ENCODE measurements around the gene VSX2. TPM values are rescaled to one million over a fixed set of nuclear protein-coding genes. Genes with fewer than 3 reads are reported as not detected.

The VSX2 gene
- not detected for total RNA-seq
- long read RNA-seq, donor 1 = 0 reads
- long read RNA-seq, donor 2 = 0 reads

GRCh38 chr14:74238974-74239847, at the start of gene VSX2:
Gene VSX2 (plus strand): TSS chr14:74239449. CDS start chr14:74239562, 113 bp downstream.
- H3K36me3 ChIP-seq (ENCODE audit: low read depth) = no peaks in the 10 kb centered on the region
- ATAC-seq (no peak), DNase-seq (no peak)
- no peak for TF ChIP-seq CTCF (IDR thresholded peaks at IDR 0.05)
- H3K4me1 ChIP-seq (ENCODE audit: low read depth) = peaks cover 19% of the 10 kb centered on the region
- no peaks in the 10 kb centered on the region for H3K9me3 ChIP-seq
- no peak within 1 kb of the TSS for H3K4me3 ChIP-seq
- intact Hi-C loops (cut with DNase I, micrococcal nuclease) = no loop called here

- intact Hi-C loops (cut with DNase I, micrococcal nuclease) = no loop called here
- Histone ChIP-seq H3K4me3 (no peak overlapping the region), H3K4me1 (ENCODE audit: low read depth) (no peaks in the 10 kb centered on the region), H3K36me3 (ENCODE audit: low read depth) (no peaks in the 10 kb centered on the region), H3K9me3 (no peaks in the 10 kb centered on the region)
- no peak for DNase-seq
- TF ChIP-seq CTCF (IDR thresholded peaks at IDR 0.05) = no peak
- no peak for ATAC-seq
Observed at GRCh38 chr14:74190927-74191575, 48.2 kb upstream of the VSX2 start.

GRCh38 chr14:74194506-74195274, 44.6 kb upstream of the VSX2 start:
- DNase-seq (no peak), ATAC-seq (no peak)
- intact Hi-C loops (cut with DNase I, micrococcal nuclease) = no loop called here

GRCh38 chr14:74195623-74196022, 43.6 kb upstream of the VSX2 start:
- DNase-seq = no peak
- Histone ChIP-seq H3K4me3 (no peak overlapping the region), H3K4me1 (ENCODE audit: low read depth) (no peaks in the 10 kb centered on the region), H3K36me3 (ENCODE audit: low read depth) (no peaks in the 10 kb centered on the region), H3K9me3 (no peaks in the 10 kb centered on the region)
- intact Hi-C loops (cut with DNase I, micrococcal nuclease) = no loop called here
- no peak for ATAC-seq
- TF ChIP-seq CTCF (IDR thresholded peaks at IDR 0.05) = no peak

More at GRCh38 chr14:74194506-74195274, 44.6 kb upstream of the VSX2 start:
- no peak for TF ChIP-seq CTCF (IDR thresholded peaks at IDR 0.05)
- H3K9me3 ChIP-seq = no peaks in the 10 kb centered on the region
- H3K36me3 ChIP-seq (ENCODE audit: low read depth) = no peaks in the 10 kb centered on the region
- no peaks in the 10 kb centered on the region for H3K4me1 ChIP-seq (ENCODE audit: low read depth)
- H3K4me3 ChIP-seq = no peak overlapping the region

GRCh38 chr14:74198441-74199234, 40.6 kb upstream of the VSX2 start:
- intact Hi-C loops (cut with DNase I, micrococcal nuclease) = no loop called here
- ATAC-seq = no peak
- Histone ChIP-seq H3K4me3 (no peak overlapping the region), H3K9me3 (no peaks in the 10 kb centered on the region), H3K36me3 (ENCODE audit: low read depth) (no peaks in the 10 kb centered on the region), H3K4me1 (ENCODE audit: low read depth) (no peaks in the 10 kb centered on the region)
- no peak for TF ChIP-seq CTCF (IDR thresholded peaks at IDR 0.05)
- DNase-seq = no peak

Measured in mucosa of descending colon (tissue), 3 donors.